BLaER1 treated with 17β-estradiol and CSF1 and Interleukin-3, amounts not matched to agents 10 nM and 100 nM (cell line): ENCODE results near the gene EFTUD2.
A peak's percentile ranks its signal among the peaks of the same experiment; 100 is the strongest.

Experiments
- H3K27ac ChIP-seq, 11 experiments: shearing (Covaris generic); formaldehyde crosslinking; 2 replicates each; pipeline ENCODE4 v1.8.1; 2022
- H3K27me3 ChIP-seq, 11 experiments: shearing (Covaris generic); formaldehyde crosslinking; 2 replicates each; pipeline ENCODE4 v1.8.1; 2022
- H3K36me3 ChIP-seq, 11 experiments: shearing (Covaris generic); formaldehyde crosslinking; 2 replicates each; pipeline ENCODE4 v1.8.1; 2022
- H3K4me1 ChIP-seq, 10 experiments: shearing (Covaris generic); formaldehyde crosslinking; 2 replicates each; pipeline ENCODE4 v1.8.1; 2022
- H3K4me2 ChIP-seq, 11 experiments: shearing (Covaris generic); formaldehyde crosslinking; 2 replicates each; pipeline ENCODE4 v1.8.1; 2022
- H3K4me3 ChIP-seq, 10 experiments: shearing (Covaris generic); formaldehyde crosslinking; 2 replicates each; pipeline ENCODE4 v1.8.1; 2022
- H3K9ac ChIP-seq, 11 experiments: shearing (Covaris generic); formaldehyde crosslinking; 2 replicates each; pipeline ENCODE4 v1.8.1; 2022
- H3K9me3 ChIP-seq, 11 experiments: shearing (Covaris generic); formaldehyde crosslinking; replicated peaks in 1 of 11; 2 replicates each; pipeline ENCODE4 v1.8.1; 2022
- H4K20me1 ChIP-seq, 11 experiments: shearing (Covaris generic); formaldehyde crosslinking; 2 replicates each; pipeline ENCODE4 v1.8.1; 2022
- Cebpa-rat ChIP-seq, 11 experiments: shearing (Covaris generic); IDR thresholded peaks; 2 replicates each; pipeline ENCODE4 v1.8.1; 2022

EFTUD2 gene

GRCh38 chr17:44915862-44916780, 16.9 kb upstream of the EFTUD2 start:
- no peaks in the 10 kb centered on the region for H3K9me3 ChIP-seq
- H3K9ac ChIP-seq: no peak overlapping the region
- H3K27ac ChIP-seq: no peak overlapping the region
- H3K27me3 ChIP-seq: peaks cover 26 to 40% (median 32%) of the 10 kb centered on the region in 11 experiments
- peak overlapping the region in 3 of 11 experiments; percentile 24 to 47 (median 36); a peak in 5 of 22 replicates for H3K4me2 ChIP-seq
- H3K36me3 ChIP-seq: no peaks in the 10 kb centered on the region
- no peak overlapping the region for H3K4me3 ChIP-seq
- no peak for TF ChIP-seq Cebpa-rat (IDR thresholded peaks at IDR 0.05)
- peaks cover 0 to 21% (median 0%) of the 10 kb centered on the region in 11 experiments; a peak in 3 of 22 replicates for H4K20me1 ChIP-seq
- peaks cover 18 to 44% (median 29%) of the 10 kb centered on the region in 10 experiments for H3K4me1 ChIP-seq

GRCh38 chr17:44915321-44915726, 16.1 kb upstream of the EFTUD2 start, which contains the start of gene GFAP:
Gene GFAP, minus strand, starts transcription at chr17:44915500. Its CDS starts 14 bp downstream, at chr17:44915486.
- Histone ChIP-seq H3K36me3 (no peaks in the 10 kb centered on the region), H3K4me1 (peaks cover 18 to 44% (median 28%) of the 10 kb centered on the region in 10 experiments), H3K9ac (no peak within 1 kb of the TSS), H3K27ac (no peak within 1 kb of the TSS), H3K27me3 (peaks cover 29 to 45% (median 38%) of the 10 kb centered on the region in 11 experiments), H3K4me3 (no peak within 1 kb of the TSS), H4K20me1 (peaks cover 0 to 29% (median 0%) of the 10 kb centered on the region in 11 experiments; a peak in 3 of 22 replicates), H3K9me3 (no peaks in the 10 kb centered on the region), H3K4me2 (peak within 1 kb of the TSS in 4 of 11 experiments; percentile 2 to 47 (median 30); a peak in 6 of 22 replicates)
- no peak for TF ChIP-seq Cebpa-rat (IDR thresholded peaks at IDR 0.05)

GRCh38 chr17:44914698-44915271, 15.5 kb upstream of the EFTUD2 start:
- Histone ChIP-seq H3K9ac (no peak overlapping the region), H3K27ac (no peak overlapping the region), H3K4me2 (no peak overlapping the region), H3K4me3 (no peak overlapping the region), H4K20me1 (peaks cover 0 to 31% (median 0%) of the 10 kb centered on the region in 11 experiments; a peak in 3 of 22 replicates), H3K9me3 (no peaks in the 10 kb centered on the region), H3K36me3 (no peaks in the 10 kb centered on the region), H3K4me1 (peaks cover 14 to 44% (median 24%) of the 10 kb centered on the region in 10 experiments), H3K27me3 (peaks cover 29 to 49% (median 39%) of the 10 kb centered on the region in 11 experiments)
- no peak for TF ChIP-seq Cebpa-rat (IDR thresholded peaks at IDR 0.05)

GRCh38 chr17:44914148-44914547, 14.9 kb upstream of the EFTUD2 start:
- Histone ChIP-seq H3K27me3 (peaks cover 29 to 49% (median 39%) of the 10 kb centered on the region in 11 experiments), H3K27ac (no peak overlapping the region)

GRCh38 chr17:44913676-44914075, 14.4 kb upstream of the EFTUD2 start:
- H4K20me1 ChIP-seq: peaks cover 0 to 24% (median 0%) of the 10 kb centered on the region in 11 experiments; a peak in 3 of 22 replicates

More at GRCh38 chr17:44914148-44914547, 14.9 kb upstream of the EFTUD2 start:
- Histone ChIP-seq H3K36me3 (no peaks in the 10 kb centered on the region), H3K9ac (no peak overlapping the region), H3K4me2 (peak overlapping the region in 1 of 11 experiments; percentile 2; a peak in 1 of 22 replicates), H3K4me3 (no peak overlapping the region), H3K9me3 (no peaks in the 10 kb centered on the region), H3K4me1 (peaks cover 15 to 41% (median 23%) of the 10 kb centered on the region in 10 experiments), H4K20me1 (peaks cover 0 to 25% (median 0%) of the 10 kb centered on the region in 11 experiments; a peak in 3 of 22 replicates)
- TF ChIP-seq Cebpa-rat (IDR thresholded peaks at IDR 0.05): no peak

GRCh38 chr17:44912763-44913544, 13.7 kb upstream of the EFTUD2 start:
- TF ChIP-seq Cebpa-rat (IDR thresholded peaks at IDR 0.05): no peak
- Histone ChIP-seq H3K9me3 (no peaks in the 10 kb centered on the region), H4K20me1 (peaks cover 0 to 24% (median 0%) of the 10 kb centered on the region in 11 experiments; a peak in 3 of 22 replicates), H3K4me2 (no peak overlapping the region), H3K4me1 (peaks cover 23 to 47% (median 35%) of the 10 kb centered on the region in 10 experiments), H3K36me3 (no peaks in the 10 kb centered on the region), H3K4me3 (no peak overlapping the region), H3K27ac (no peak overlapping the region), H3K27me3 (peaks cover 29 to 49% (median 39%) of the 10 kb centered on the region in 11 experiments), H3K9ac (no peak overlapping the region)

More at GRCh38 chr17:44913676-44914075, 14.4 kb upstream of the EFTUD2 start:
- Histone ChIP-seq H3K9me3 (no peaks in the 10 kb centered on the region), H3K27ac (no peak overlapping the region), H3K27me3 (peaks cover 29 to 49% (median 39%) of the 10 kb centered on the region in 11 experiments), H3K4me3 (no peak overlapping the region), H3K4me2 (no peak overlapping the region), H3K9ac (no peak overlapping the region), H3K36me3 (no peaks in the 10 kb centered on the region), H3K4me1 (peaks cover 20 to 46% (median 28%) of the 10 kb centered on the region in 10 experiments)
- TF ChIP-seq Cebpa-rat (IDR thresholded peaks at IDR 0.05): no peak

- H3K9ac ChIP-seq: peak overlapping the region in 3 of 11 experiments; percentile 14 to 32 (median 16); a peak in 3 of 22 replicates
- H3K4me2 ChIP-seq: peak overlapping the region; percentile 46 to 89 (median 77)
- no peak overlapping the region for H3K27ac ChIP-seq
- peaks cover 23 to 54% (median 45%) of the 10 kb centered on the region in 10 experiments for H3K4me1 ChIP-seq
- no peaks in the 10 kb centered on the region for H3K36me3 ChIP-seq
- H3K27me3 ChIP-seq: peaks cover 29 to 49% (median 39%) of the 10 kb centered on the region in 11 experiments
- H3K4me3 ChIP-seq: peak overlapping the region in 6 of 10 experiments; percentile 7 to 47 (median 26); a peak in 9 of 20 replicates
- H3K9me3 ChIP-seq: no peaks in the 10 kb centered on the region
- H4K20me1 ChIP-seq: peaks cover 0 to 24% (median 0%) of the 10 kb centered on the region in 11 experiments; a peak in 3 of 22 replicates
- TF ChIP-seq Cebpa-rat (IDR thresholded peaks at IDR 0.05): no peak
Measured at GRCh38 chr17:44911133-44912001, 12.1 kb upstream of the EFTUD2 start.
